Adrenal gland (tissue), 12 donors: ENCODE data around the gene RPA3. TPM values are rescaled to one million over a fixed set of nuclear protein-coding genes. Genes with fewer than 3 reads are reported as not detected.

Experiments used
- DNase-seq, 7 donors: peaks; one replicate each; pipeline ENCODE4 v3.0.0-alpha.2; 2019 to 2020
- H3K27ac ChIP-seq, 5 donors: fragments of 200-600 bp; sonication (generic) in 4 of 5; 1 replicate in 3 of 5; 2 replicates in 2 of 5; pipeline versions ENCODE4 v1.5.1 to v1.8.0; 2016 to 2020; ENCODE audit warnings: mild to moderate bottlenecking in 1 of 5
- H3K27me3 ChIP-seq: fragments of 200-600 bp; 2 replicates; pipeline ENCODE4 v1.8.0; 2021
- H3K36me3 ChIP-seq, 2 donors: fragments of 200-600 bp; replicated peaks in 1 of 2; 1 replicate in 1 of 2; 2 replicates in 1 of 2; pipeline versions ENCODE4 v1.5.1 to v1.8.0; 2018 to 2022
- H3K4me1 ChIP-seq, 2 donors: fragments of 200-600 bp; replicated peaks in 1 of 2; 1 replicate in 1 of 2; 2 replicates in 1 of 2; pipeline versions ENCODE4 v1.5.1 to v1.8.0; 2018 to 2021
- H3K4me3 ChIP-seq, 4 donors: fragments of 200-600 bp; sonication (generic) in 3 of 4; one replicate each; pipeline ENCODE4 v1.5.1; 2016 to 2018
- H3K9me3 ChIP-seq, 3 donors: fragments of 200-600 bp; sonication (generic) in 1 of 3; replicated peaks in 1 of 3; 1 replicate in 2 of 3; 2 replicates in 1 of 3; pipeline versions ENCODE4 v1.5.1 to v1.8.0; 2016 to 2021
- CTCF ChIP-seq, 6 experiments: fragments of 450-650 bp in 4 of 6; fragments of 200-600 bp in 2 of 6; sonication (generic) in 1 of 6; IDR thresholded peaks; 1 replicate in 5 of 6; 2 replicates in 1 of 6; pipeline versions ENCODE4 v1.5.1 to v1.8.0; 2016 to 2021; ENCODE audit warnings: antibody characterized with exemption in 6 of 6, mild to moderate bottlenecking in 2 of 6, moderate library complexity in 1 of 6
- POLR2A ChIP-seq, 2 donors: fragments of 450-650 bp; IDR thresholded peaks; one replicate each; pipeline ENCODE4 v1.6.1; 2017; ENCODE audit warnings: antibody characterized with exemption in 2 of 2, mild to moderate bottlenecking in 2 of 2, moderate library complexity in 1 of 2
- WGBS, 4 donors: extraction: QIAGEN DNeasy Blood & Tissue Kit in 2 of 4; methylation state at CpG; one replicate each; pipeline versions ENCODE4 v1.1.5 to v1.1.7; 2013 to 2017; 5-methylcytosine and 5-hydroxymethylcytosine counted together
- intact Hi-C, 2 donors: fragments of 100-400 bp; cut with DNase I; formaldehyde crosslinking; loops; one replicate each; pipeline versions ENCODE4 v1.14.1 to v1.15.0; 2022 to 2023
- polyA plus RNA-seq, 3 donors: library from polyadenylated mRNA; stranded (reverse); fragments of 200-250 nt in 2 of 3; fragments of 350-450 nt in 1 of 3; fragmentation: Illumina TruSeq in 1 of 3; extraction: RNeasy Lipid Tissue Mini Kit (QIAGEN cat#74804) in 1 of 3; gene quantifications; one replicate each; pipeline ENCODE4 v1.2.3, GENCODE V29; 2013 to 2014
- total RNA-seq, 9 donors: library from RNA; depleted of rRNA in 4 of 9; stranded (reverse); fragments of >200 nt in 4 of 9; fragments of 120-200 nt in 1 of 9; fragmentation: NEBNext Ultra II Directional in 1 of 9; extraction: Animal tissue kit (Norgen Biotek cat#: 25700) in 1 of 9; gene quantifications; one replicate each; pipeline versions ENCODE4 v1.1.0 to v1.2.4, GENCODE V29; 2013 to 2023
- donor health status: healthy with polysubstance abuse.
- donor health status: Bipolar disorder and iron deficiency.
- donor health status: DM: yes; HTN: yes; CAD: no.
- donor health status: DM: no; HTN: no; CAD: no.
- donor health status: DM: no; HTN: no; CAD: no.
- donor health status: DM: yes; HTN: yes; CAD: no.

Gene RPA3
- total and polyA plus RNA-seq, 12 donors, result 15.3 to 52.5 (median 31.1) TPM

- Histone ChIP-seq H3K4me3 (no peak overlapping the region), H3K27me3 (no peaks in the 10 kb centered on the region), H3K36me3 (no peaks in the 10 kb centered on the region), H3K9me3 (no peaks in the 10 kb centered on the region), H3K4me1 (no peaks in the 10 kb centered on the region), H3K27ac (no peak overlapping the region)
- no peak for DNase-seq
- TF ChIP-seq POLR2A (IDR thresholded peaks at IDR 0.05), result no peak
- TF ChIP-seq CTCF (IDR thresholded peaks at IDR 0.05), result no peak
- 73 to 87% (median 83%) methylated on average over 4 of the region's 4 CpGs for WGBS, 4 donors
- intact Hi-C loops, result no loop called here
Observed at GRCh38 chr7:7746458-7746857, 28.1 kb upstream of the RPA3 start.

- Histone ChIP-seq H3K27ac (no peak overlapping the region), H3K4me1 (no peaks in the 10 kb centered on the region), H3K4me3 (no peak overlapping the region), H3K9me3 (no peaks in the 10 kb centered on the region), H3K27me3 (no peaks in the 10 kb centered on the region), H3K36me3 (no peaks in the 10 kb centered on the region)
- TF ChIP-seq CTCF (IDR thresholded peaks at IDR 0.05) (no peak), POLR2A (IDR thresholded peaks at IDR 0.05) (no peak)
- 83 to 100% (median 95%) methylated on average over 4 of the region's 4 CpGs for WGBS, 4 donors
- no peak for DNase-seq
- intact Hi-C loops, result no loop called here
Observed at GRCh38 chr7:7745966-7746365, 27.6 kb upstream of the RPA3 start.

GRCh38 chr7:7745258-7745657 is 26.9 kb upstream of the RPA3 start:
- 67 to 88% (median 81%) methylated on average over 4 of the region's 4 CpGs for WGBS, 4 donors
- no peak for DNase-seq
- TF ChIP-seq POLR2A (IDR thresholded peaks at IDR 0.05) (no peak), CTCF (IDR thresholded peaks at IDR 0.05) (no peak)
- H3K4me3 ChIP-seq, result no peak overlapping the region
- H3K4me1 ChIP-seq, result no peaks in the 10 kb centered on the region
- no peaks in the 10 kb centered on the region for H3K27me3 ChIP-seq
- intact Hi-C loops, result no loop called here
- H3K27ac ChIP-seq, result no peak overlapping the region
- H3K9me3 ChIP-seq, result no peaks in the 10 kb centered on the region
- H3K36me3 ChIP-seq, result no peaks in the 10 kb centered on the region

GRCh38 chr7:7742223-7742622 is 23.8 kb upstream of the RPA3 start:
- no peaks in the 10 kb centered on the region for H3K9me3 ChIP-seq
- no peak for TF ChIP-seq CTCF (IDR thresholded peaks at IDR 0.05)
- no peak for TF ChIP-seq POLR2A (IDR thresholded peaks at IDR 0.05)
- H3K27ac ChIP-seq, result no peak overlapping the region
- DNase-seq, result no peak
- H3K4me3 ChIP-seq, result no peak overlapping the region
- H3K36me3 ChIP-seq, result no peaks in the 10 kb centered on the region
- peaks cover 16 to 27% of the 10 kb centered on the region in 2 donors for H3K4me1 ChIP-seq
- intact Hi-C loops, result no loop called here
- WGBS, 4 donors, result 95 to 97% (median 97%) methylated on average over 12 of the region's 12 CpGs
- no peaks in the 10 kb centered on the region for H3K27me3 ChIP-seq
